ENCODE measurements around the gene BRD9. TPM values are rescaled to one million over a fixed set of nuclear protein-coding genes. Genes with fewer than 3 reads are reported as not detected.
A peak's percentile ranks its signal among the peaks of the same experiment; 100 is the strongest.

BRD9 gene
- total and polyA plus RNA-seq, 9 of the 15 experiments (the other 6 are each of a cell fraction or from before 2014, with no cell fraction given): 2.4 to 68.7 (median 44.9) TPM

DNA sequence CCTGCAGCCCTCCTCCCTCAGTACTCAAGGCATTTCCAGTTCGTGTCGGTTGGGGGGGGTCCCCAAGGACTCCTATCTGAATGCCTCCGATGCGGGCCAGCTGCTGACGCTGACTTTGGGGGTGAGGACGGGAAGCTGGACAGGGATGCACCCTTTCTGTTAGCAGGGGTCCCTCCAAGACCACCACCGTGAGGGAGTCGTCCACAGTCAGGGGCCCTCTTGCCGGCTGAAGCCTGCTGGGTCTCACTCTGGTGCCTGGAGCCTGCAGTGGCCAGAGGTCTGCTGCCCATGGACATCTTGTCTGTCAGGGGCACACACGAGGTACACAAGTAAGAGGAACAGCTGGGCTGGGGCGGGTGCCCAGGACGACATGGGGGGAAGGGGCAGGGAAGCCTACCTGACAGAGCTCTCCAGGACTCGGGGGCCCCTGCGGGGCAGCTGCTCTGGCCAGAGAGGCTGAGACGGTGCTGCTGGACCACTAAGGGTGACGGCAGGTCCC, 32.8 kb downstream of the BRD9 start:
- intact Hi-C loops (cut with micrococcal nuclease): loop anchor here (10.0 kb wide), 1 partner anchor 185 kb away; no protein-coding TSS in a partner anchor
- ChIA-PET POLR2A (interaction anchor here (0.6 kb wide), 2 partner anchors 27 to 253 kb away, joined by 3 read pairs; no protein-coding TSS in a partner anchor), CTCF (ENCODE audit: low intra/inter-chr PET ratio) (no interaction called here)
- Histone ChIP-seq H3K36me3 (ENCODE audit: control insufficient read depth, insufficient read depth, low read length) (peaks cover 27% of the 10 kb centered on the region; the same call in 2 of the 3 replicates), H2AFZ (ENCODE audit: low read depth, low read length) (no peak overlapping the region), H3K4me2 (ENCODE audit: insufficient read depth, low read length) (no peak overlapping the region), H3K27ac (ENCODE audit: extremely low read depth, low read depth, low read length) (no peak overlapping the region), H3K9ac (ENCODE audit: insufficient read depth in 1 of 2, low read depth in 2 of 2, low read length in 2 of 2) (peak overlapping the region in 1 of 2 experiments; percentile 4; a peak in 1 of 4 replicates), H3K4me3 (no peak overlapping the region), H3K9me1 (ENCODE audit: control insufficient read depth, insufficient read depth, low read length) (no peaks in the 10 kb centered on the region), H3K79me2 (ENCODE audit: control insufficient read depth, insufficient read depth, low read length) (no peaks in the 10 kb centered on the region), H3K27me3 (ENCODE audit: control insufficient read depth in 2 of 2, insufficient read depth in 2 of 2, low read length in 2 of 2) (no peaks in the 10 kb centered on the region), H3K9me3 (replicated peaks; ENCODE audit: control insufficient read depth, insufficient read depth, low read depth, low read length) (no peaks in the 10 kb centered on the region), H3K4me1 (replicated peaks in 1 of 2; ENCODE audit: control insufficient read depth in 2 of 2, insufficient read depth in 2 of 2, low read length in 2 of 2) (peaks cover 0 to 41% of the 10 kb centered on the region in 2 experiments; a peak in 2 of 5 replicates), H4K20me1 (replicated peaks; ENCODE audit: control insufficient read depth, insufficient read depth, low read length) (peaks cover 19% of the 10 kb centered on the region)
- BruUV-seq (replicated peaks): no TSS peak
- FAIRE-seq: no peak
- WGBS (ENCODE audit: insufficient coverage, low coverage, missing lambda C conversion rate): 84% methylated on average over 16 of the region's 16 CpGs
- ATAC-seq: no peak
- in situ Hi-C loops (cut with MboI): no loop called here
- TF ChIP-seq ARID1B (IDR thresholded peaks at IDR 0.05): no peak
- peak; percentile 47; the same call in 1 of the 2 replicates for TF ChIP-seq POLR2G (IDR thresholded peaks at IDR 0.05; ENCODE audit: low read depth, low read length)
- TF ChIP-seq, protein P1, sequence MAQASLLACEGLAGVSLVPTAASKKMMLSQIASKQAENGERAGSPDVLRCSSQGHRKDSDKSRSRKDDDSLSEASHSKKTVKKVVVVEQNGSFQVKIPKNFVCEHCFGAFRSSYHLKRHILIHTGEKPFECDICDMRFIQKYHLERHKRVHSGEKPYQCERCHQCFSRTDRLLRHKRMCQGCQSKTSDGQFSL (CRISPR knock-in tag; IDR thresholded peaks at IDR 0.05): peak; percentile 62
- TF ChIP-seq, protein P1 (tag; IDR thresholded peaks at IDR 0.05): no peak
- peak; percentile 3; the same call in 1 of the 2 replicates for TF ChIP-seq TFAP4 (CRISPR knock-in tag; IDR thresholded peaks at IDR 0.05; ENCODE audit: borderline replicate concordance)
- no peak for TF ChIP-seq ARNT (IDR thresholded peaks at IDR 0.05)
- no peak for DNase-seq (ENCODE audit: extremely low read depth in 1 of 4, low spot score in 3 of 4)

Data from K562 (cell line).